ENCODE data around the gene SUGP1. TPM values are rescaled to one million over a fixed set of nuclear protein-coding genes. Genes with fewer than 3 reads are reported as not detected.

The SUGP1 gene
- total and polyA plus RNA-seq, 2 of the 13 experiments (the other 11 are each of a cell fraction or from before 2014, with no cell fraction given): 21.6 to 25.9 TPM

DNA sequence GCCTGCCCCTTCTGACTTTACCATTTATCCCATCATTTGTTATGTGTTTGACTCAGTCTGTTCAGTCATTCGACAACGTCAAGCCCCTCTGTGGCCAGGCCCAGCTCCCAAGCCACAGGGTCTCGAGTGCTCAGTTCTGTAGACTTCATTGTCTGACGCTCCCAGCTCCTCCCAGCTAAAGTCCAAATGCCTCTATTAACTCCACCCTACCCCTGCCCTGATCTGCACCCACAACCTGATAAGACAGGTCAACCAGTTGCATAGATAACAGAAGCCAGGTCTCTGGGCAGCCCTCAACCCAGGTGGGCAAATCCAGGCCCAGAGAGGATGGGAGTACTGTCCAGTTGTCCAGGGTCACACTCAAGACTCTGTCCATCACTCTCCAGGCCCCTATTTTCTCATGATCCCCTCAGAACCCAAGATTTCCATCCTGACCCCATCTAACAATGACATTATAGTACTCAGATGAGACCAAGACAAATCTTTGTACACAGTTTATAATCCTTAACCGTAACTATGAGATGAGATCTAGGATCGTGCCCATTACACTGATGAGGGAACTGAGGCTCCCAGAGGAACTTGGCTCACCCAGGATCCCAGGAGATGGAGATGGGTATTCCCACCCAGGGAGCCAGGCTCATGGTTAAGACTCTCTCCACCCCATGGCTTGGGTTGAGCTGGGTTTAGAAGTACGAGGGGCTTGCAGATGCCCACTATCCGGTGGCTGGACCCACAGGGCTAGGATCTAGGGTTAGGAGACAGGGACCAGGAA, 48.3 kb downstream of the SUGP1 start:
- ATAC-seq (no peak), DNase-seq (ENCODE audit: low spot score) (no peak), FAIRE-seq (no peak)
- H3K27me3 ChIP-seq (ENCODE audit: control insufficient read depth in 1 of 2, insufficient read depth in 2 of 2, low read length in 2 of 2): no peaks in the 10 kb centered on the region
- no peaks in the 10 kb centered on the region for H3K9me3 ChIP-seq (ENCODE audit: low read length)
- peak overlapping the region; percentile 51 for H3K9ac ChIP-seq (ENCODE audit: insufficient read depth, low read depth, low read length)
- H3K36me3 ChIP-seq (replicated peaks in 1 of 2; ENCODE audit: control insufficient read depth in 1 of 2, insufficient read depth in 2 of 2, low read length in 2 of 2): peaks cover 0 to 8% of the 10 kb centered on the region in 2 experiments; a peak in 1 of 5 replicates
- peak overlapping the region; percentile 55 to 77 (median 73); a peak in 4 of 6 replicates for H3K4me3 ChIP-seq (replicated peaks in 1 of 3; ENCODE audit: insufficient read depth in 1 of 3, low read depth in 2 of 3, low read length in 3 of 3)
- peaks cover 34% of the 10 kb centered on the region for H3K4me1 ChIP-seq (ENCODE audit: insufficient read depth, low read length)
- H4K20me1 ChIP-seq (ENCODE audit: insufficient read depth, low read length): no peaks in the 10 kb centered on the region
- ChIA-PET CTCF (ENCODE audit: low intra/inter-chr PET ratio, low total read pairs) (no interaction called here), POLR2A (no interaction called here)
- TSS peak; percentile 56 for BruUV-seq (replicated peaks)
- no peaks in the 10 kb centered on the region for H3K79me2 ChIP-seq (ENCODE audit: insufficient read depth, low read length)
- WGBS (ENCODE audit: low lambda C conversion rate): 65% methylated on average over 8 of the region's 8 CpGs
- H3K27ac ChIP-seq (ENCODE audit: extremely low read length, insufficient read depth, low read length): no peak overlapping the region
- H3K4me2 ChIP-seq (ENCODE audit: low read depth, low read length): peak overlapping the region; percentile 81
- in situ Hi-C loops (cut with HindIII; ENCODE audit: extremely low pct_ligation_motif_present, low pct_unique_long_range_greater_than_20kb) (no loop called here), intact Hi-C loops (cut with micrococcal nuclease; ENCODE audit: unreplicated experiment) (loop anchor here (5.0 kb wide), 2 partner anchors 45 to 50 kb away; partner anchors contain the start of genes MAU2 and SUGP1)
- no peak overlapping the region for H2AFZ ChIP-seq (ENCODE audit: low read length)
- no peak for TF ChIP-seq ZNF333 (CRISPR knock-in tag; IDR thresholded peaks at IDR 0.05; ENCODE audit: borderline replicate concordance)
- TF ChIP-seq CREB1 (IDR thresholded peaks at IDR 0.05): no peak
- TF ChIP-seq CREB1 (CRISPR knock-in tag; IDR thresholded peaks at IDR 0.05): no peak
- no peak for TF ChIP-seq ZNF343 (CRISPR knock-in tag; IDR thresholded peaks at IDR 0.05)
- no peak for TF ChIP-seq ZNF20 (CRISPR knock-in tag; IDR thresholded peaks at IDR 0.05)
- TF ChIP-seq, protein P1, sequence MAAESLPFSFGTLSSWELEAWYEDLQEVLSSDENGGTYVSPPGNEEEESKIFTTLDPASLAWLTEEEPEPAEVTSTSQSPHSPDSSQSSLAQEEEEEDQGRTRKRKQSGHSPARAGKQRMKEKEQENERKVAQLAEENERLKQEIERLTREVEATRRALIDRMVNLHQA (CRISPR knock-in tag; IDR thresholded peaks at IDR 0.05): no peak
- TF ChIP-seq, protein P2, sequence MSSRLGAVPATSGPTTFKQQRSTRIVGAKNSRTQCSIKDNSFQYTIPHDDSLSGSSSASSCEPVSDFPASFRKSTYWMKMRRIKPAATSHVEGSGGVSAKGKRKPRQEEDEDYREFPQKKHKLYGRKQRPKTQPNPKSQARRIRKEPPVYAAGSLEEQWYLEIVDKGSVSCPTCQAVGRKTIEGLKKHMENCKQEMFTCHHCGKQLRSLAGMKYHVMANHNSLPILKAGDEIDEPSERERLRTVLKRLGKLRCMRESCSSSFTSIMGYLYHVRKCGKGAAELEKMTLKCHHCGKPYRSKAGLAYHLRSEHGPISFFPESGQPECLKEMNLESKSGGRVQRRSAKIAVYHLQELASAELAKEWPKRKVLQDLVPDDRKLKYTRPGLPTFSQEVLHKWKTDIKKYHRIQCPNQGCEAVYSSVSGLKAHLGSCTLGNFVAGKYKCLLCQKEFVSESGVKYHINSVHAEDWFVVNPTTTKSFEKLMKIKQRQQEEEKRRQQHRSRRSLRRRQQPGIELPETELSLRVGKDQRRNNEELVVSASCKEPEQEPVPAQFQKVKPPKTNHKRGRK (CRISPR knock-in tag; IDR thresholded peaks at IDR 0.05): no peak
- TF ChIP-seq FOXA3 (CRISPR knock-in tag; IDR thresholded peaks at IDR 0.05): no peak
- TF ChIP-seq ZNF530 (CRISPR knock-in tag; IDR thresholded peaks at IDR 0.05; ENCODE audit: low read depth): no peak
- TF ChIP-seq RFXANK (CRISPR knock-in tag; IDR thresholded peaks at IDR 0.05): no peak
- TF ChIP-seq PHF5A (CRISPR knock-in tag; IDR thresholded peaks at IDR 0.05; ENCODE audit: low read depth, unreplicated experiment): no peak
- peak; percentile 94 for TF ChIP-seq ZNF629 (CRISPR knock-in tag; conservative IDR thresholded peaks at IDR 0.05)
- TF ChIP-seq CREM (IDR thresholded peaks at IDR 0.05): no peak
- no peak for TF ChIP-seq CREM (CRISPR knock-in tag; IDR thresholded peaks at IDR 0.05)
- 0 out of 2 replicates have a peak, but pooled peaks have one; percentile 4 for TF ChIP-seq ZNF460 (CRISPR knock-in tag; IDR thresholded peaks at IDR 0.05; ENCODE audit: borderline replicate concordance)
- TF ChIP-seq, protein P3, sequence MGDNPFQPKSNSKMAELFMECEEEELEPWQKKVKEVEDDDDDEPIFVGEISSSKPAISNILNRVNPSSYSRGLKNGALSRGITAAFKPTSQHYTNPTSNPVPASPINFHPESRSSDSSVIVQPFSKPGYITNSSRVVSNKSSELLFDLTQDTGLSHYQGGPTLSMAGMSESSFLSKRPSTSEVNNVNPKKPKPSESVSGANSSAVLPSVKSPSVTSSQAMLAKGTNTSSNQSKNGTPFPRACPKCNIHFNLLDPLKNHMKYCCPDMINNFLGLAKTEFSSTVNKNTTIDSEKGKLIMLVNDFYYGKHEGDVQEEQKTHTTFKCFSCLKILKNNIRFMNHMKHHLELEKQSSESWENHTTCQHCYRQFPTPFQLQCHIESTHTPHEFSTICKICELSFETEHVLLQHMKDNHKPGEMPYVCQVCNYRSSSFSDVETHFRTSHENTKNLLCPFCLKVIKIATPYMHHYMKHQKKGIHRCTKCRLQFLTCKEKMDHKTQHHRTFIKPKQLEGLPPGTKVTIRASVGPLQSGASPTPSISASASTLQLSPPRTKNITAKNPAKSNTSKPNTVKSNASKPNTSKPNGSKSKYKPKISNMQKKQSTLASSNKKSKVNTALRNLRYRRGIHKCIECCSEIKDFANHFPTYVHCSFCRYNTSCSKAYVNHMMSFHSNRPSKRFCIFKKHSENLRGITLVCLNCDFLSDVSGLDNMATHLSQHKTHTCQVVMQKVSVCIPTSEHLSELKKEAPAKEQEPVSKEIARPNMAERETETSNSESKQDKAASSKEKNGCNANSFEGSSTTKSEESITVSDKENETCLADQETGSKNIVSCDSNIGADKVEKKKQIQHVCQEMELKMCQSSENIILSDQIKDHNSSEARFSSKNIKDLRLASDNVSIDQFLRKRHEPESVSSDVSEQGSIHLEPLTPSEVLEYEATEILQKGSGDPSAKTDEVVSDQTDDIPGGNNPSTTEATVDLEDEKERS (CRISPR knock-in tag; IDR thresholded peaks at IDR 0.05): no peak
- TF ChIP-seq NFKB2 (CRISPR knock-in tag; IDR thresholded peaks at IDR 0.05; ENCODE audit: borderline replicate concordance): no peak
- TF ChIP-seq ZNF773 (CRISPR knock-in tag; IDR thresholded peaks at IDR 0.05; ENCODE audit: borderline replicate concordance): no peak
- TF ChIP-seq NRL (CRISPR knock-in tag; IDR thresholded peaks at IDR 0.05; ENCODE audit: borderline replicate concordance): no peak
- no peak for TF ChIP-seq FOSL2 (CRISPR knock-in tag; IDR thresholded peaks at IDR 0.05)
